GM20431 (cell line): ENCODE data around the gene MPHOSPH8.

Experiments
- in situ Hi-C: fragments of 300-500 bp; cut with MseI, MboI; formaldehyde crosslinking; loops from one replicate; pipeline ENCODE4 v1.15.0; 2020; ENCODE audit warnings: low sequenced_read_pairs; ENCODE audit not compliant: unreplicated experiment

MPHOSPH8 gene, protein sequence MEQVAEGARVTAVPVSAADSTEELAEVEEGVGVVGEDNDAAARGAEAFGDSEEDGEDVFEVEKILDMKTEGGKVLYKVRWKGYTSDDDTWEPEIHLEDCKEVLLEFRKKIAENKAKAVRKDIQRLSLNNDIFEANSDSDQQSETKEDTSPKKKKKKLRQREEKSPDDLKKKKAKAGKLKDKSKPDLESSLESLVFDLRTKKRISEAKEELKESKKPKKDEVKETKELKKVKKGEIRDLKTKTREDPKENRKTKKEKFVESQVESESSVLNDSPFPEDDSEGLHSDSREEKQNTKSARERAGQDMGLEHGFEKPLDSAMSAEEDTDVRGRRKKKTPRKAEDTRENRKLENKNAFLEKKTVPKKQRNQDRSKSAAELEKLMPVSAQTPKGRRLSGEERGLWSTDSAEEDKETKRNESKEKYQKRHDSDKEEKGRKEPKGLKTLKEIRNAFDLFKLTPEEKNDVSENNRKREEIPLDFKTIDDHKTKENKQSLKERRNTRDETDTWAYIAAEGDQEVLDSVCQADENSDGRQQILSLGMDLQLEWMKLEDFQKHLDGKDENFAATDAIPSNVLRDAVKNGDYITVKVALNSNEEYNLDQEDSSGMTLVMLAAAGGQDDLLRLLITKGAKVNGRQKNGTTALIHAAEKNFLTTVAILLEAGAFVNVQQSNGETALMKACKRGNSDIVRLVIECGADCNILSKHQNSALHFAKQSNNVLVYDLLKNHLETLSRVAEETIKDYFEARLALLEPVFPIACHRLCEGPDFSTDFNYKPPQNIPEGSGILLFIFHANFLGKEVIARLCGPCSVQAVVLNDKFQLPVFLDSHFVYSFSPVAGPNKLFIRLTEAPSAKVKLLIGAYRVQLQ

DNA sequence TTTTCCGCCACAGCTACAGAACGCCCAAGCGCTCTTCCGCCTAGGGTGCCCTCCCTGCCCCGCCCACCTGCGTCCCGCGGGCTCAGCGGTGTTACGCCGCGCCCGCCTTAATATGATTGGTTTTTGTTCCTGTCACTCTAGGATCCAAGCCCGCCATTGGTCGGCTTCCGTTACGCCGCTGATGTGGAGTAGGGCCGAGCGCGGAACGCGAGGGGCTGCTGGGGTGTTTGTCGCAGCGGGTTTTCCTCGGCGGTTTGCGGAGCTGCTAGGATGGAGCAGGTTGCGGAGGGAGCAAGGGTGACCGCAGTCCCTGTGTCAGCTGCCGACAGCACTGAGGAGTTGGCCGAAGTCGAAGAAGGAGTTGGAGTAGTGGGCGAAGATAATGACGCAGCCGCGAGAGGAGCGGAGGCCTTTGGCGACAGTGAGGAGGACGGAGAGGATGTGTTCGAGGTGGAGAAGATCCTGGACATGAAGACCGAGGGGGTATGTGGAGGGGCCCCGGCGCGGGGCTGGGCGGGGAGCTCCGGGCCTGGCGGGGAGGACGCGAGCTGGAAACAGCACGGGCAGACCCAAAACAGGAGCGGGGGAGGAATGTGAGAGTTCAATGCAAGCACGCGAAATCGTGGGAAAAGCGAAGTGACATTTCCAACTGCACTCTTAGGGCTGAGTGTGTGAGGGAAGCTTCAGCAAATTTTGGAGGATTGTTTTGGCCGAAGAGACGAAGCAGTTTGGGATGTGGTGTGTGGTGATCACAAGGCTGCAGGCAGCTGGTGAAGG lies at the start of gene MPHOSPH8:
MPHOSPH8 (plus strand) TSS at position 181 of the 777 bp plus-strand sequence; CDS start at position 271, 90 bp downstream.
- in situ Hi-C loops = no loop called here

DNA sequence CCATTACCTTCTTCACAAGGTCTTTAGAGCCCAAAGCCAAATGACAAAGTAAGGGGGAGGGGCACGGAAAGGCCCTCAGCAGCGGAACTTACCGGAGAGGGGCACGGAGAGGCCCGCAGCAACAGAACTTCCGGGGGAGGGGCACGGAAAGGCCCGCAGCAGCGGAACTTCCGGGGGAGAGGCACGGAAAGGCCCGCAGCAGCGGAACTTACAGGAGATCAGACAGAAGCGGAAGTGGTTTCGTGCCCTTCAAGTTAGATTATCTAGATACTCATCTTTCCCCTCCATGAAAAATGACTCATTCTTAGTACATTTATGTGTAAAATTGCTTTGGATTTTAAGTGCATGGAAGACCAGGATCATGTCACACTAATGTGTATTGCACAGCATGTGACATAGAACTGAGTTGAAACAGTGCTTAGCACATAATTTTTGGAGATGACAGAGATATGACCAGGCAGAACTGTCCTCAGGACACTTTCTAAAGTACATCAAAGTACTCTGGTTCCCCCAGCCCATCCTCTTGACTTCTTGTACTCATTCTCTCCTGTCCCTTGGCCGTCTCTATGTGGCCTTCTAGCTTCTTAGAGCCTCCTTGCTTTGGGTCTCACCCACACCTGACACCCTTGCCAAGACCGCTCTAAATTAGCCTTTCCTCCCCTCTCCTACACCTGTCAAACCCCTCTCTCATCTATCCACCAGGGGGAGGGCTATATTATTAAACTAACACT lies 46.4 kb upstream of the MPHOSPH8 start:
- in situ Hi-C loops = no loop called here

DNA sequence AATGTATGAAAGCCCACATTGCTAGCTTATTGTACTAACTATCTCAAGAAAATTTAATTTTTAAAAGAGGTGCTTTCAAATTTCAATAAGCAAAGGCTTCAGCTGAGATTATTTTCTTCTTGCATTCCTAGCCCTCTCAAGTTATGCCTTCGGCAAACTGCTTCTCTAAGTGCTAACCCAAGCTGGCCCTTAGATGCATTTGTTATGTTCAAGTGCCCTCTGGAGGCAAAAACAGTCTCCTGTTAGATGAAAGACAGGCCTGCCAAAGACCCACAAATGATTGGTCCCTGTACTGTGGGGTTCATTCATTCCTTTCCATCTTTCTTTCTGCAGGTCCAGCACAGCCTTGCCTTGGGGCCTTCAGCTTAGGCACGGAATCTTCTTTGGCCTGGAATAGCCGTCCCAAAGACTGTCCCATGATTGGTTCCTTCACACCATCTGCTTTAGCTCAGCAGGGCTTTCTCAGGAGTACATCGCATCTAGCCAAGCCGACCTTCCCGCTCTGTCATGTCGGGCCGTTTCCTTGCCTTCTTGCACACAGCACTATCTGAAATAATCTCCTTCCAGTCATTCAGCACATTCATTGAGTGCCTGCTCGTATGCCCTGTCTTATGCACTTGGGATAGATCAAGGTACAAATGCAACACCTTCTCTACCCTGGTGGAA lies 45.7 kb upstream of the MPHOSPH8 start:
- in situ Hi-C loops = no loop called here

DNA sequence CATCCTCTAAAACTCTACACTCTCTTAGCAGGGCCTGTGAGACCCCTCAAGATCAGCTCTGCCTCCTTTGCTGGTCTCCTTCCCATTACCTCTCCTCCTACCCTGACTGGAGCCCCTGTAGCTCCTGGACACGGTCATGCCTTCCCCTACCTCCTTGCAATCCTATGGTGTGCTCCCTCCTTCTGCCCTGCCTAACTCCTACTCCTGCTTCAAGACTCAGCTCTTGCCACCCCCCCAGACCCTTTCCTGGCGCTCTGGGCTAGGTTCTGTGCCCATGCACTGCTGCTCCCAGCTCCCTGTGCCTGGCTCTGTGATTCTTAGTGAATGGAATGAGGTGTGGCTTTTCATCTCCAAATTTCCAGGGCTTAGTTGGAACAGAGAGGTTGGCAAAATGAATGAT lies 44.1 kb upstream of the MPHOSPH8 start:
- in situ Hi-C loops = no loop called here

DNA sequence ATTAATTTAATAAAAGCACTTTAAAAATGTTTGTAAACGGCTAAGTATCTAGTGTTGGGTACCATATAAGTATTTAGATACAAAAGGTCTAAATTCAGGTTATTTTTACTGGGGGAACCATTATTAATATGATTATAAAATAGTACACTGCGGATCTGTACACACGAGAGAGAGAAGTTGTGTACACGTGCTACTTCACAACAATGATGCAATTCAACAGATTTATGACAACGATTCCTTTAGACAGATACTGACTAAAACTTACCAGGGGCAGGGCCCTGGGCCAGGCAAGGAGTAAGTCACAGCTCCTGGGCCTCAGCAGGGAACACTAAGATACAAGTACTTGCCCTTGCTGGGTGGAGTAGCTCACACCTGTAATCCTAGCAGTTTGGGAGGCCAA lies 43.0 kb upstream of the MPHOSPH8 start:
- in situ Hi-C loops = no loop called here

DNA sequence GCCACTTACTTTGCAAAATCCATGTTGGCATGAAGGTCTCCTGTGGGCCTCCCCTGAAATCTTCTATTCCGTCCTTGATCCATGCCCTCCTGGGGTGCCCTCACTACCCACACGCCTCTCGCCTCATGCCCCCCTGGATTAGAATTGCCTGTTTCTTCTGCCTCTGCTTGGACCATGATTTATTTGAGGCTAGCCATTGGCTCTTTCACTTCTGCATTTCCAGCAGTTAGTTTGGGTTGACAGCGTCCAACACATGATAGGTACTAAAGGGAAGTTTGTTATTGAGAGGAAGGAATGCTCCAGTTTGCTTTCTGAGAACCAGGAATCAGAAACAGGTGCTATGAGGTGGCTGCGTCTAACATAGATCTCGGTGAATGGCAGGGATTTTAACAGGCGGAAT lies 41.6 kb upstream of the MPHOSPH8 start:
- in situ Hi-C loops = no loop called here

DNA sequence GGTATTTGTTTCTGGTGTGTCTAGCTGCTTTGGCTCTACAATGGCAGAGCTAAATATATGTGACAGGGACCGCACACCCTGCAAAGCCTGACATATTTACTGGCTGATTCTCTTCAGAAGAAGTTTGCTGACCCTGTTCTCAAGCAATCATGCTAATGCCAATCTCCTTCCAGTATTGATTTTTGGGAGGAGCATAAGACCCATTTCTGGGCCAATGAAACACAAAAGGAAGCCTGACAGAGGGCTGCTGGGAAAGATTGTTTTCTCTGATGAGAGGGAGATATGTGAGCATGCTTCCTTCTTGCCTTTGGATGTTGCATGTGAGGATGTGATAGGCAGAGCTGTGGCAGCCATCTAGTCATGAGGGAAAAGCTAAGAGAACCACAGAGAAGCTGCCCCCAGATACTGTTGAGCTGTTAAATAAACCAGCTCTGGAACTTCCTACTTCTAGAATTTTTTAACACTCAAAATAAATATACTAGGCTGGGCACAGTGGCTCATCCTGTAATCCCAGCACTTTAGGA lies 40.7 kb upstream of the MPHOSPH8 start:
- in situ Hi-C loops = no loop called here

DNA sequence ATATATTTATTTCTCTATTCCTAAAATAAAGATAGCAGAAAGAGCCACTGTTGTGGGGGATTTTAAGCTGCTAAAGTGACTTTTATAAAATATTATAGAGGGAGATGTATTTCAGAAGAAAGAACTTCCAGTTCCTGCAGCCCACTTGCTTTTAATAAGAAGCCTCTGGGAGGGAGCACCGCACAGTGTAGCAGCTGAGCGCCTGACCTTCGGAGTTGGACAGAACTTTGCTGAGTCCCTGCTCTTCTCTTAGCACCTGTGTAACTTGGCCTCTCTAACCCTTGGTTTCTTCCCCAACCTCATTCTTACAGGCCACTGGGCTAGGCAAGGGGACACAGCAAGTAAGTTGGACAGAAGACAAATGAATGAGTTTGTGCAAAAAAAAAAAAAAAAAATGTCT lies 37.4 kb upstream of the MPHOSPH8 start:
- in situ Hi-C loops = no loop called here

DNA sequence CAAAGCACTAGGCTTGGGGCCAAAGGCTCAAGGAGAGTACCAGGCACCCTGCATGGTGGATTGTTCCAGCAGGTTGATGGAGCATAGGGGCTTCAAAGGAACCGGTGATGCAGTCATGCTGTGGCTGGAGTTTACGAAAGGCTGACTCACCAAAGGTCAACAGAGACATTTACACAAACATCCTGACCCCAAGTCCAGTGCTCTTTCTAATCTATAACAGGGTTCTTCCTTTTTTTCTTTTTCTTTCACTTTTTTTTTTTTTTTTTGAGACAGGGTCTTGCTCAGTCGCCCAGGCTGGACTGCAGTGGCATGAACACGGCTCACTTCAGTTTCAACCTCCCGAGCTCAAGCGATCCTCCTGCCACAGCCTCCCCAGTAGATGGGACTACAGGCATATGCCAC lies 36.5 kb upstream of the MPHOSPH8 start:
- in situ Hi-C loops = no loop called here

DNA sequence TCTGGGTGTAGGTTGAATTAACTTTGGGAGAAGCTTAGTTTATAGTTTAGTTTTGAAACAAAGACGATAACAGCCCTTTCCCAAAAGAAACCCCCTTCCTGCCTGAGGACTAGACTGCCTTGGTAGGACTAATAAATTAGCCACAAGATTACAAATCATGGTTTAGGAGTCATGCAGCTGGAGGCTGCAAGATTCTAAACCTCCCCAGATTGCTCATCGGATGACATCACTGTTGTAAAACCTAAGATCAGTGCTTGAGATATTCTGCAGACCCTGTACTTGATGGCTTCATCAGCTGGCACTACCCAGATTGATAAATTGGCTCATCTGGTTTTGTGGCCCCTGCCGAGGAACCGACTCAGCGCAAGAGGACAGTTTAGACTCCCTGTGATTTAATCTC lies 35.9 kb upstream of the MPHOSPH8 start:
- in situ Hi-C loops = no loop called here

DNA sequence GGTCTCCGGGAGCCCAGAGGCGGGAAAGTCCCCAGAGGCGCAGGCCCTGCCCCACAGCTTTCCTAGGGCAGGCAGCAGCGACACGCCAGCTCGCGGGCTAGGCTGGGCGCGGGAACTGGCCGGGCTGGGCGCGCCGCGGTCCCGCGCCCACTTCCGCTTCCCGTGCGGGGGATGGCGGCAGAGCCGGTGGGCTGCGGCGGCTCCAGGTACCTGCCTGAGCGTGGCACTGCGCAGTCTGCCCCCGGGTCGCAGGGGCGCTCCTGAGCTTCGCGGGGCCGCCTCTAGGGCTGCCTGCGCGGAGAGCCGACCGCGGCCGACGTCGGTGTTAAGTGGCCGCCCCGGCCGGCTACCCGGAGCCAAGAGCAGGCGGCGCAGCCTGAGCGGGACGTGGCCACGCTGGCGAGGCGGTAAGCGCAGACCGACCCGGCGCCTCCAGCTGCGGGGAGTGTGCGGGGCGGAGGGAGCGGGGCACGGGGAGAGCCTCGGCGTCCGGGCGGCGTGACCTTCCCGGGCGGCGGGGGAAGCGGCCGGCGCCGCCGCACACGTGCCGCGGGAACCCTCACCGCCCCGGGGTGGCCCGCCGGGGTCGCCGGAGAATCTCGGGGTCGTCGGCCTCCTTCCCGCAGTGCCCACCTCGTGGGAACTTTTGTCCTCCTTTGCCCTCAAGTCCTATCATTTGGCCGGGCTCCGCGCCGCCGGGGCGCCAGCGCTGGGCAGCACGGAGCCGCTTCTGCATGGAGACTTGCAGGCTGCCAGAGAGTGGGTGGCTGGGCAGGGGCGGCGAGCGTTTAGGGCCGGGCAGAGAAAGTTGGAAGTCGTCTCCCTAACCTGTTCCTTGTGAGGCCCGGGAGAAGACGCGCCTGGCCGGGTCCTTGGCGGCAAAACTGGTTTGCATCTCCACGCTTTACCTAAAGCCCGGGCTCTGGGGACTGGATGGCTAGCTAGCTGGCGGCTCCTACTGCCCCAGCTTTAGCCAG lies 31.4 kb upstream of the MPHOSPH8 start:
- in situ Hi-C loops = no loop called here

DNA sequence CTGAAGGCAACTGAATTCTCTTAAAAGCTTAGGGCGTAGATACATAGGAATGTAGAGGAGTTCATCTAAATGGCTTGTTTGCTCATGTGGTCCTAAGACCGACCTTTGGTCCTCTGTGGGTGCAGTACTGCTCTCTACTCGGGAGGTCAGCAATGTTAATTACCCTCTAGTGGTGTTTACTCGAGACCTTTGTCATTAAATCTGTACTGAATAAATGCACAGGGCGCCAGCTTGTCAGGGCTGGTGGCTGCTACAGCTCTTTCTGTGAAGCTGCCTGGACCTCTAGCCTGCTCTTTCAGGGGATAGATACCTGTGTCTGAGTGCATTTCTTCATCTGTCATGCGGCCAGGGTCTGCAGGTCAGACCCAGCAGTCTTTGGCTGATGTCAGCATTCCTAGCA lies 29.2 kb upstream of the MPHOSPH8 start:
- in situ Hi-C loops = no loop called here

DNA sequence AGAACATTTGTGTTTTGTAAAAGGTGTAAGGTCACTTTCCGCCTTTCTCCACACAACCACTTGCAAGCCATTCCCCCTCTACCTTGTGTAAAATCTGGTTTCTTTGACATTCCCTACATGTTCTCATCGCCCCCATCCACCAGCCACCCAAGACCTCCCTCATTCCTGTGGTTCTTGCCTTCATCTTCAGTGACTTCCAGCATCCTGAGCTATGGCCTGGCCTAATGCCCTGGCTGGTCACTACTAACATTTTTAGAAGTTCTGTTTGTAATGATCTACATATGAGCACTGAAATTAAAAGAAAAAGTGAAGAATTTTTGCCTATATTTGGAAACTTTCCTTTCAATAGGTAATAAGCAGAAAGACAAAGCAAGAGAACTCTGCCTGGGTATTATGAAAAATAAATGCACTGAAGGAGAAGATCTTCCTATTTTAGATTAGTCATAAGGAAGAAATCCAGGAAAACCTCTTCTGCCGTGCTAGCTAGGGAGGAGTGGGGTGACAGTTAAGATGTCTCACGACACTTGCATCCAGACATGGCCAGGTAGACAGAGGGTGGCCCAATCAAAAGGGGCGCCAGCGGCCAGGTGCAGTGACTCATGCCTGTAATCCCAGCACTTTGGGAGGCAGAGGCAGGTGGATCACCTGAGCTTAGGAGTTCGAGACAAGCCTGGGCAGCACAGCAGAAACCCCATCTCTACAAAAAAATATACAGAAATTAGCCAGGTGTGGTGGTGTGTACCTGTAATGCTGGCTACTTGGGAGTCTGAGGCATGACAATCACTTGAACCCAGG lies 28.1 kb upstream of the MPHOSPH8 start:
- in situ Hi-C loops = no loop called here

DNA sequence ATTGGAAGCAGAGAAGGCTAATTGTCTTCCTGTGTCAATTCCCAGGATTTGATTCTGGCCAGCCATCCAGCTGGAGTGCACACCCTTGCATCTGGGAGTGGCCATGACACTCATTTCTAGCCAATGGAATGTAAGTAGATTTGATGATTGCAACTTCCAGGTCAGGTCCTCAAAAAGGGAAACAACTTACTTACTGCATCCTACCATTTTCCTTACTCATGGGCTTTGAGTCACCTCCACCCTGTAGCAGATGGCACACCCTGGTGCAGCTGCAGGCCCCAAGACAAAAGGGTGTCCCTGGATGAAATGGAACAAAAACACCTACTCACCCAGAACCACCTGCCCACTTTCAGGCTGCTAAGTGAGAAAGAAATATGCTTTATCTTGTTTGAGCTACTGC lies 27.3 kb upstream of the MPHOSPH8 start:
- in situ Hi-C loops = no loop called here

DNA sequence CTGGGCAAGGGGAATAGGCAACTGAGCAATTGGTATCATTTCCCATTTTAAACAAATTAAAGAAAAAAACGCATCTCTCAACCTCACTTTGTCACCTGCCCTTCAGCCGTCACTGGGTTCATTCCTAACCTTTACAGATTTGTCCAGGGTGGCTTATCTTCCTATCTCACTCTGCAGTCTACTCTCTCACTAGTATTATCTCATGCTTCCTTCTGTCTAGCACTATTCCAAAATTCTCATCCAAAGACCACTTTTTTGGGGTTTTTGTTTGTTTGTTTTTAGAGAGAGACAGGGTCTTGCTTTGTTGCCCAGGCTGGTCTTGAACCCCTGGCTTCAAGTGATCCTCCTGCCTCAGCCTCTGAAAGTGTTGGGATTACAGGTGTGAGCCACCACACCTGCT lies 26.7 kb upstream of the MPHOSPH8 start:
- in situ Hi-C loops = no loop called here

DNA sequence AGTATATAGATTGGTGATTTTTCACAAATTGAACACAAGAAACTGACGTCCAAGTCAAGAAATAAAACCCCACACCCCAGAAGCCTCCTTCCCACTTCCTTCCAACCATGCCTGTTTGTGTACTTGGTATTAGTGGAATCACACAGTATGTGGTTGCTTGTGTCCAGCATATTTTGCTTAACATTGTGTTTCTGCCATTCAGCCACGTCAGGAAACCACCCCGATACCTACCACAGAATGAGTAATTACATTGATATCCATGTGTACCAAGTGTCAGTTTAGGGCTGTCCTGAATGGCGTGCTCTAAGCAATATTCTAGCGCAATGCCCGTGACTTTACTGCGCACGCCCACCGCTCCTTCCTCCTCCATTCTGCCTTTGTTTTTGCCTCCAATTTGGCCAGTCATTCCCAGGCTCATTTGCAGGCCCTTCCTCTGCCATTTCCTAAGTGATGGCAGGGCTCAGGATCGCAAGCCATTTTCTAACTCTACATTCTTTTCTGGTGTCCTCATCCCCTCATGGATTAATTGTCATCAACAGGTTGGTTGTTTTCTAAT lies 25.9 kb upstream of the MPHOSPH8 start:
- in situ Hi-C loops = no loop called here

DNA sequence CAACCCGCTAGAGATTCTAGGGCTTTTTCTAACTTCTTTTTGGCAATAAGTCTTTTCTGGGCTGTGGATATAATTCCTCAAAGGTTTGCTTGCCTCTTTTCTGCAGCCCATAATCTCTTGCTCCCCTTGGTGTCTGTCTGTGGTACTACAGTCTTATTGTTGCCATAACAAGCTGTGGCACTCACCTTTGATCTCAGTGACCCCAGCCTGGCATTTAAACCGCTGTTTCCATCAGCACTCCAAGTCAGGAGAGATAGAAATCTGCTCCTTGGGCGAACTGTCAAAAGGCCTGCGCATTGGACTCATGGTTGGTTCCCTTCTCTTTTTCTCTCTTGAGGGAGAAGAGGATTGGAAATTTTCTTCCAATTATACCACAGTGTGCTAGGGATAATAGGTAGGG lies 14.5 kb upstream of the MPHOSPH8 start:
- in situ Hi-C loops = no loop called here
